CD4-positive, alpha-beta T cell (primary cell): ENCODE results near the gene HM13. TPM values are rescaled to one million over a fixed set of nuclear protein-coding genes. Genes with fewer than 3 reads are reported as not detected.
A peak's percentile ranks its signal among the peaks of the same experiment; 100 is the strongest.

Experiments
- ATAC-seq: fragments of 200-7000 bp; cut with Tn5 transposase; one replicate; pipeline ENCODE4 v1.10.0; 2022; ENCODE audit warnings: mild to moderate bottlenecking; ENCODE audit not compliant: poor library complexity
- CTCF ChIA-PET: fragments of 350-600 bp; sonication (Branson Sonifier 250); formaldehyde crosslinking; loops from one replicate; lab custom pipeline; 2021; ENCODE audit warnings: antibody characterized with exemption, inconsistent platforms; lab: Charles Lee
- POLR2A ChIA-PET: fragments of 350-600 bp; sonication (Branson Sonifier 250); formaldehyde crosslinking; loops from one replicate; lab custom pipeline; 2021; ENCODE audit warnings: antibody characterized with exemption, inconsistent platforms; lab: Charles Lee
- DNase-seq, 14 experiments: peaks; one replicate each; pipeline ENCODE4 v3.0.0-alpha.2; 2013 to 2020; ENCODE audit warnings: mixed read lengths in 2 of 14
- H3K27ac ChIP-seq, 2 donors: one replicate each; pipeline versions ENCODE4 v1.5.1 to v1.7.0; 2013; ENCODE audit warnings: low read length in 2 of 2, low read depth in 1 of 2, mild to moderate bottlenecking in 1 of 2
- H3K27me3 ChIP-seq, 2 experiments: 1 replicate in 1 of 2; 2 replicates in 1 of 2; pipeline versions ENCODE4 v1.6.1 to v1.7.0; 2013; ENCODE audit warnings: low read length in 2 of 2, control low read depth in 1 of 2, mild to moderate bottlenecking in 1 of 2, moderate library complexity in 1 of 2; ENCODE audit not compliant: insufficient read depth in 2 of 2, control insufficient read depth in 1 of 2
- H3K36me3 ChIP-seq: one replicate; pipeline ENCODE4 v1.6.1; 2013; ENCODE audit warnings: low read length, control low read depth; ENCODE audit not compliant: insufficient read depth
- H3K4me1 ChIP-seq: one replicate; pipeline ENCODE4 v1.6.1; 2013; ENCODE audit warnings: low read length, control low read depth; ENCODE audit not compliant: insufficient read depth
- H3K4me3 ChIP-seq: one replicate; pipeline ENCODE4 v1.5.1; 2013; ENCODE audit warnings: mild to moderate bottlenecking, low read length, moderate library complexity
- H3K9me3 ChIP-seq, 2 experiments: 1 replicate in 1 of 2; 2 replicates in 1 of 2; pipeline versions ENCODE4 v1.6.1 to v1.7.0; 2013; ENCODE audit warnings: low read length in 2 of 2, mild to moderate bottlenecking in 2 of 2, control low read depth in 1 of 2, moderate library complexity in 1 of 2; ENCODE audit not compliant: control insufficient read depth in 1 of 2, insufficient read depth in 1 of 2
- H3K27ac Mint-ChIP-seq: one replicate; pipeline ENCODE4 v1.8.0; 2020; ENCODE audit warnings: mixed read lengths
- H3K27me3 Mint-ChIP-seq: one replicate; pipeline ENCODE4 v1.8.0; 2021; ENCODE audit warnings: mixed read lengths
- H3K36me3 Mint-ChIP-seq: one replicate; pipeline ENCODE4 v1.8.0; 2021; ENCODE audit warnings: low read depth, mixed read lengths
- H3K4me1 Mint-ChIP-seq: one replicate; pipeline ENCODE4 v1.8.0; 2021; ENCODE audit warnings: low read depth, mixed read lengths
- H3K4me3 Mint-ChIP-seq: one replicate; pipeline ENCODE4 v1.8.0; 2020; ENCODE audit warnings: mild to moderate bottlenecking, mixed read lengths
- H3K9me3 Mint-ChIP-seq: one replicate; pipeline ENCODE4 v1.8.0; 2020; ENCODE audit warnings: mixed read lengths
- CTCF ChIP-seq: fragments of 200-600 bp; IDR thresholded peaks from one replicate; pipeline ENCODE4 v1.8.0; 2022; ENCODE audit warnings: antibody characterized with exemption, mild to moderate bottlenecking
- intact Hi-C, 2 experiments: fragments of 100-400 bp; cut with DNase I in 1 of 2; cut with micrococcal nuclease in 1 of 2; formaldehyde crosslinking; loops; one replicate each; pipeline versions ENCODE4 v1.15.1 to v1.9.0; 2023 to 2025; cut with DNase I, micrococcal nuclease
- total RNA-seq, 174 experiments: library from RNA in 2 of 174; stranded (reverse) in 2 of 174; gene quantifications; one replicate each; pipeline ENCODE4 v1.2.3 and lab custom pipeline; 2021 to 2026

The HM13 gene
- total RNA-seq, 2 experiments from 2014 or later: 97.8 to 113 TPM

- ChIA-PET CTCF (interaction anchor here (0.7 to 16.9 kb wide), 9 partner anchors 9 to 66 kb away, joined by 3 to 347 read pairs (median 4); partner anchors contain the start of gene ID1), POLR2A (interaction anchor here (1.2 to 4.6 kb wide), 3 partner anchors 9 to 43 kb away, joined by 5 to 26 read pairs (median 13); partner anchors contain the start of gene ID1)
- H3K36me3 Mint-ChIP-seq: peaks cover 34% of the 10 kb centered on the region
- H3K4me3 Mint-ChIP-seq: peak overlapping the region; percentile 23
- H3K27me3 Mint-ChIP-seq: no peaks in the 10 kb centered on the region
- Histone ChIP-seq H3K27me3 (no peaks in the 10 kb centered on the region), H3K4me1 (peaks cover 32% of the 10 kb centered on the region), H3K36me3 (peaks cover 27% of the 10 kb centered on the region), H3K9me3 (no peaks in the 10 kb centered on the region), H3K4me3 (no peak overlapping the region), H3K27ac (no peak overlapping the region)
- DNase-seq: peak; percentile 38 to 75 (median 54)
- intact Hi-C loops: loop anchor here in 1 of 2 experiments (1.0 to 5.0 kb wide), 2 partner anchors 43 to 153 kb away; partner anchors contain the start of gene BCL2L1
- ATAC-seq: peak; percentile 31
- H3K27ac Mint-ChIP-seq: peak overlapping the region; percentile 55
- TF ChIP-seq CTCF: peak; percentile 86
- H3K9me3 Mint-ChIP-seq: no peaks in the 10 kb centered on the region
- peaks cover 29% of the 10 kb centered on the region for H3K4me1 Mint-ChIP-seq
These were observed 55.1 kb downstream of the HM13 start for GRCh38 chr20:31569163-31570020.

GRCh38 chr20:31570021-31570463 lies 55.8 kb downstream of the HM13 start:
- ATAC-seq (no peak), DNase-seq (no peak)
- no peak for TF ChIP-seq CTCF
- peak overlapping the region; percentile 55 for H3K27ac Mint-ChIP-seq
- H3K9me3 Mint-ChIP-seq: no peaks in the 10 kb centered on the region
- Histone ChIP-seq H3K36me3 (peaks cover 25% of the 10 kb centered on the region), H3K27me3 (no peaks in the 10 kb centered on the region), H3K4me3 (no peak overlapping the region), H3K4me1 (peaks cover 32% of the 10 kb centered on the region), H3K27ac (no peak overlapping the region), H3K9me3 (no peaks in the 10 kb centered on the region)
- ChIA-PET POLR2A (interaction anchor here (1.2 to 4.6 kb wide), 3 partner anchors 10 to 43 kb away, joined by 5 to 26 read pairs (median 13); partner anchors contain the start of gene ID1), CTCF (interaction anchor here (0.7 to 16.9 kb wide), 6 partner anchors 9 to 41 kb away, joined by 4 to 347 read pairs (median 14); partner anchors contain the start of gene ID1)
- intact Hi-C loops: loop anchor here in 1 of 2 experiments (5.0 kb wide), 1 partner anchor 152 kb away; the partner anchor contains the start of gene BCL2L1
- H3K4me3 Mint-ChIP-seq: peak overlapping the region; percentile 23
- H3K27me3 Mint-ChIP-seq: no peaks in the 10 kb centered on the region
- H3K4me1 Mint-ChIP-seq: peaks cover 29% of the 10 kb centered on the region
- peaks cover 31% of the 10 kb centered on the region for H3K36me3 Mint-ChIP-seq
